ENCODE results near the gene OR4C3. TPM values are rescaled to one million over a fixed set of nuclear protein-coding genes. Genes with fewer than 3 reads are reported as not detected.

OR4C3 gene
- total and polyA plus RNA-seq, 9 of the 15 experiments (the other 6 are each of a cell fraction or from before 2014, with no cell fraction given), result not detected

DNA sequence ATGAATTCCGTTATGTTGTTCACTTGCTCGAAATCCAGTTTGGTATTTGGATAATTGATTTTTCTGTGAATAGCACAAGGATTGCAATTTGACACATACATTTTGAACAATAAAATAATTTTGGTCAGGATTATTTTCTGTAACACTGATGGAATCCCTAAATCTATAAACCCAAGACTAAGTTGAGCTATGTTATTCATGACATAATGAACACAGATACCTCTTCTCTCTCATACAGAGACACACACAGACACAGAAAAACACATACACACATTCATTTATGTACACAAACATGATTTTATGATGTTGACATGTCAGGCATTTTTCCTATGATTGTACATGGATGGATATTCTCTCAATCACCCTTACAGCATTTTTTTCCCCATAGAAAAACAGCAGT, 41.6 kb downstream of the OR4C3 start, which contains the start of gene OR4C5:
Gene OR4C5 (minus strand): TSS at position 101 of the 400 bp plus-strand sequence. CDS start 0 bp downstream, at position 101.
- FAIRE-seq, result no peak

More for the DNA sequence above, 41.6 kb downstream of the OR4C3 start, which contains the start of gene OR4C5:
- ATAC-seq (no peak), DNase-seq (ENCODE audit: extremely low read depth in 1 of 4, low spot score in 3 of 4) (no peak)
- no peak for TF ChIP-seq ZNF79 (CRISPR knock-in tag; IDR thresholded peaks at IDR 0.05; ENCODE audit: low read depth)
- H4K20me1 ChIP-seq (replicated peaks; ENCODE audit: control insufficient read depth, insufficient read depth, low read length), result no peaks in the 10 kb centered on the region
- H3K9ac ChIP-seq (ENCODE audit: insufficient read depth in 1 of 2, low read depth in 2 of 2, low read length in 2 of 2), result no peak within 1 kb of the TSS
- ChIA-PET CTCF (ENCODE audit: low intra/inter-chr PET ratio) (no interaction called here), POLR2A (no interaction called here)
- BruUV-seq (replicated peaks), result no TSS peak
- no peak within 1 kb of the TSS for H3K4me2 ChIP-seq (ENCODE audit: insufficient read depth, low read length)
- H3K9me3 ChIP-seq (replicated peaks; ENCODE audit: control insufficient read depth, insufficient read depth, low read depth, low read length), result no peaks in the 10 kb centered on the region
- no peaks in the 10 kb centered on the region for H3K79me2 ChIP-seq (ENCODE audit: control insufficient read depth, insufficient read depth, low read length)
- no peak within 1 kb of the TSS for H3K4me3 ChIP-seq
- no peak within 1 kb of the TSS for H3K27ac ChIP-seq (ENCODE audit: extremely low read depth, low read depth, low read length)
- no peaks in the 10 kb centered on the region for H3K9me1 ChIP-seq (ENCODE audit: control insufficient read depth, insufficient read depth, low read length)
- H3K27me3 ChIP-seq (ENCODE audit: control insufficient read depth in 2 of 2, insufficient read depth in 2 of 2, low read length in 2 of 2), result no peaks in the 10 kb centered on the region
- H3K4me1 ChIP-seq (replicated peaks in 1 of 2; ENCODE audit: control insufficient read depth in 2 of 2, insufficient read depth in 2 of 2, low read length in 2 of 2), result no peaks in the 10 kb centered on the region
- intact Hi-C loops (cut with micrococcal nuclease), result no loop called here
- 0% methylated on average over 2 of the region's 2 CpGs for WGBS (ENCODE audit: insufficient coverage, low coverage, missing lambda C conversion rate)
- in situ Hi-C loops (cut with MboI), result no loop called here
- H3K36me3 ChIP-seq (ENCODE audit: control insufficient read depth, insufficient read depth, low read length), result no peaks in the 10 kb centered on the region
- no peak within 1 kb of the TSS for H2AFZ ChIP-seq (ENCODE audit: low read depth, low read length)

Other genes with a start within 250 kb of the OR4C3 start
- gene OR4B1, start 108.1 kb upstream of the OR4C3 start, total RNA-seq (2014; rRNA removed), result not detected in 2 replicates
- not detected in 2 replicates for gene OR4B1, start 108.1 kb upstream of the OR4C3 start, total RNA-seq (2014; rRNA removed; fragmentation: Illumina TruSeq; extraction: Trizol)
- gene OR4B1, start 108.1 kb upstream of the OR4C3 start, total RNA-seq (2015; rRNA removed; fragmentation: Illumina TruSeq; extraction: Trizol), result not detected in 2 replicates
- gene OR4B1, start 108.1 kb upstream of the OR4C3 start, total RNA-seq (2021), result not detected in 2 replicates
- gene OR4B1, start 108.1 kb upstream of the OR4C3 start, polyA plus RNA-seq (2011; rRNA removed), result not detected in 2 replicates
- gene OR4B1, start 108.1 kb upstream of the OR4C3 start, polyA plus RNA-seq (2014; fragmentation: Illumina TruSeq; extraction: Trizol), result not detected in 2 replicates
- gene OR4B1, start 108.1 kb upstream of the OR4C3 start, polyA plus RNA-seq (2014; fragmentation: Nextera tagmentation; extraction: Ambion mirVana), result not detected
- not detected in 2 replicates for gene OR4B1, start 108.1 kb upstream of the OR4C3 start, polyA plus RNA-seq (2014; rRNA removed)
- gene OR4X2, start 79.8 kb upstream of the OR4C3 start, total RNA-seq (2014; rRNA removed), result not detected in 2 replicates
- gene OR4X2, start 79.8 kb upstream of the OR4C3 start, total RNA-seq (2014; rRNA removed; fragmentation: Illumina TruSeq; extraction: Trizol), result not detected in 2 replicates
- not detected in 2 replicates for gene OR4X2, start 79.8 kb upstream of the OR4C3 start, total RNA-seq (2015; rRNA removed; fragmentation: Illumina TruSeq; extraction: Trizol)
- not detected in 2 replicates for gene OR4X2, start 79.8 kb upstream of the OR4C3 start, total RNA-seq (2021)
- gene OR4X2, start 79.8 kb upstream of the OR4C3 start, polyA plus RNA-seq (2011; rRNA removed), result not detected in 2 replicates
- gene OR4X2, start 79.8 kb upstream of the OR4C3 start, polyA plus RNA-seq (2014; fragmentation: Illumina TruSeq; extraction: Trizol), result not detected in 2 replicates
- gene OR4X2, start 79.8 kb upstream of the OR4C3 start, polyA plus RNA-seq (2014; fragmentation: Nextera tagmentation; extraction: Ambion mirVana), result not detected
- not detected in 2 replicates for gene OR4X2, start 79.8 kb upstream of the OR4C3 start, polyA plus RNA-seq (2014; rRNA removed)
- not detected in 2 replicates for gene OR4X1, start 61.1 kb upstream of the OR4C3 start, total RNA-seq (2014; rRNA removed)
- not detected in 2 replicates for gene OR4X1, start 61.1 kb upstream of the OR4C3 start, total RNA-seq (2014; rRNA removed; fragmentation: Illumina TruSeq; extraction: Trizol)
- gene OR4X1, start 61.1 kb upstream of the OR4C3 start, total RNA-seq (2015; rRNA removed; fragmentation: Illumina TruSeq; extraction: Trizol), result not detected in 2 replicates
- gene OR4X1, start 61.1 kb upstream of the OR4C3 start, total RNA-seq (2021), result not detected in 2 replicates
- gene OR4X1, start 61.1 kb upstream of the OR4C3 start, polyA plus RNA-seq (2011; rRNA removed), result not detected in 2 replicates
- not detected in 2 replicates for gene OR4X1, start 61.1 kb upstream of the OR4C3 start, polyA plus RNA-seq (2014; fragmentation: Illumina TruSeq; extraction: Trizol)
- not detected for gene OR4X1, start 61.1 kb upstream of the OR4C3 start, polyA plus RNA-seq (2014; fragmentation: Nextera tagmentation; extraction: Ambion mirVana)
- gene OR4X1, start 61.1 kb upstream of the OR4C3 start, polyA plus RNA-seq (2014; rRNA removed), result not detected in 2 replicates
- gene OR4S1, start 18.7 kb upstream of the OR4C3 start, total RNA-seq (2014; rRNA removed), result not detected in 2 replicates
- not detected in 2 replicates for gene OR4S1, start 18.7 kb upstream of the OR4C3 start, total RNA-seq (2014; rRNA removed; fragmentation: Illumina TruSeq; extraction: Trizol)
- gene OR4S1, start 18.7 kb upstream of the OR4C3 start, total RNA-seq (2015; rRNA removed; fragmentation: Illumina TruSeq; extraction: Trizol), result not detected in 2 replicates
- not detected in 2 replicates for gene OR4S1, start 18.7 kb upstream of the OR4C3 start, total RNA-seq (2021)
- not detected in 2 replicates for gene OR4S1, start 18.7 kb upstream of the OR4C3 start, polyA plus RNA-seq (2011; rRNA removed)
- not detected in 2 replicates for gene OR4S1, start 18.7 kb upstream of the OR4C3 start, polyA plus RNA-seq (2014; fragmentation: Illumina TruSeq; extraction: Trizol)
- not detected for gene OR4S1, start 18.7 kb upstream of the OR4C3 start, polyA plus RNA-seq (2014; fragmentation: Nextera tagmentation; extraction: Ambion mirVana)
- not detected in 2 replicates for gene OR4S1, start 18.7 kb upstream of the OR4C3 start, polyA plus RNA-seq (2014; rRNA removed)
- not detected in 2 replicates for gene OR4C5, start 41.5 kb downstream of the OR4C3 start, total RNA-seq (2014; rRNA removed)
- not detected in 2 replicates for gene OR4C5, start 41.5 kb downstream of the OR4C3 start, total RNA-seq (2014; rRNA removed; fragmentation: Illumina TruSeq; extraction: Trizol)
- not detected in 2 replicates for gene OR4C5, start 41.5 kb downstream of the OR4C3 start, total RNA-seq (2015; rRNA removed; fragmentation: Illumina TruSeq; extraction: Trizol)
- gene OR4C5, start 41.5 kb downstream of the OR4C3 start, total RNA-seq (2021), result not detected in 2 replicates
- gene OR4C5, start 41.5 kb downstream of the OR4C3 start, polyA plus RNA-seq (2011; rRNA removed), result not detected in 2 replicates
- gene OR4C5, start 41.5 kb downstream of the OR4C3 start, polyA plus RNA-seq (2014; fragmentation: Illumina TruSeq; extraction: Trizol), result not detected in 2 replicates
- gene OR4C5, start 41.5 kb downstream of the OR4C3 start, polyA plus RNA-seq (2014; fragmentation: Nextera tagmentation; extraction: Ambion mirVana), result not detected
- gene OR4C5, start 41.5 kb downstream of the OR4C3 start, polyA plus RNA-seq (2014; rRNA removed), result not detected in 2 replicates
- gene OR4A47, start 163.9 kb downstream of the OR4C3 start, total RNA-seq (2014; rRNA removed), result not detected in 2 replicates
- not detected in 2 replicates for gene OR4A47, start 163.9 kb downstream of the OR4C3 start, total RNA-seq (2014; rRNA removed; fragmentation: Illumina TruSeq; extraction: Trizol)
- gene OR4A47, start 163.9 kb downstream of the OR4C3 start, total RNA-seq (2015; rRNA removed; fragmentation: Illumina TruSeq; extraction: Trizol), result not detected in 2 replicates
- not detected in 2 replicates for gene OR4A47, start 163.9 kb downstream of the OR4C3 start, total RNA-seq (2021)
- not detected in 2 replicates for gene OR4A47, start 163.9 kb downstream of the OR4C3 start, polyA plus RNA-seq (2011; rRNA removed)
- gene OR4A47, start 163.9 kb downstream of the OR4C3 start, polyA plus RNA-seq (2014; fragmentation: Illumina TruSeq; extraction: Trizol), result not detected in 2 replicates
- gene OR4A47, start 163.9 kb downstream of the OR4C3 start, polyA plus RNA-seq (2014; fragmentation: Nextera tagmentation; extraction: Ambion mirVana), result not detected
- not detected in 2 replicates for gene OR4A47, start 163.9 kb downstream of the OR4C3 start, polyA plus RNA-seq (2014; rRNA removed)